IMR-90 (cell line): ENCODE measurements around the gene TTYH3. TPM values are rescaled to one million over a fixed set of nuclear protein-coding genes. Genes with fewer than 3 reads are reported as not detected.

ENCODE experiments used
- ATAC-seq: fragments of 200-7000 bp; cut with Tn5 transposase; 2 replicates; pipeline ENCODE4 v1.9.1; 2020; ENCODE audit warnings: low read depth, mild to moderate bottlenecking, moderate library complexity
- BruUV-seq: library from RNA; stranded (reverse); fragments of 400-500 nt; replicated peaks from 2 replicates; lab custom pipeline; 2021; lab: Mats Ljungman, UMichigan
- CTCF ChIA-PET: fragments of 300-600 bp; formaldehyde crosslinking; extraction: SDS; loops from one replicate; lab custom pipeline; 2021; ENCODE audit warnings: antibody characterized with exemption; lab: Yijun Ruan, JAX
- POLR2A ChIA-PET: fragments of 300-600 bp; sonication (Branson Sonifier 250); formaldehyde crosslinking; loops from one replicate; lab custom pipeline; 2022; ENCODE audit warnings: antibody characterized with exemption; ENCODE audit not compliant: unreplicated experiment; lab: Charles Lee
- DNase-seq: peaks from one replicate; pipeline ENCODE4 v3.0.0; 2013
- H2AFZ ChIP-seq: replicated peaks from 2 replicates; pipeline ENCODE3; 2013; ENCODE audit warnings: low read length, mild to moderate bottlenecking; ENCODE audit not compliant: poor library complexity
- H2AK5ac ChIP-seq: 2 replicates; pipeline ENCODE4 v1.6.1; 2013; ENCODE audit warnings: low read depth, low read length, inconsistent platforms
- H2AK9ac ChIP-seq: replicated peaks from 2 replicates; pipeline ENCODE3; 2013; ENCODE audit warnings: mild to moderate bottlenecking, low read depth, low read length, moderate library complexity; ENCODE audit not compliant: poor library complexity
- H2BK120ac ChIP-seq: 2 replicates; pipeline ENCODE4 v1.6.1; 2013; ENCODE audit warnings: low read depth, low read length, inconsistent platforms
- H2BK15ac ChIP-seq: 3 replicates; pipeline ENCODE4 v1.6.1; 2013; ENCODE audit warnings: low read depth, low read length, inconsistent platforms
- H2BK20ac ChIP-seq: 2 replicates; pipeline ENCODE4 v1.6.1; 2013; ENCODE audit warnings: low read depth, mild to moderate bottlenecking, inconsistent platforms, low read length, moderate library complexity
- H2BK5ac ChIP-seq: 2 replicates; pipeline ENCODE4 v1.6.1; 2013; ENCODE audit warnings: mild to moderate bottlenecking, low read depth, low read length, inconsistent platforms; ENCODE audit not compliant: poor library complexity, severe bottlenecking
- H3K14ac ChIP-seq: replicated peaks from 2 replicates; pipeline ENCODE4 v1.6.1; 2013; ENCODE audit warnings: low read depth, low read length, inconsistent platforms
- H3K18ac ChIP-seq: 2 replicates; pipeline ENCODE4 v1.6.1; 2013; ENCODE audit warnings: low read depth, low read length, control low read depth
- H3K23ac ChIP-seq: 2 replicates; pipeline ENCODE4 v1.6.1; 2013; ENCODE audit warnings: low read depth, low read length, inconsistent platforms
- H3K27ac ChIP-seq: 2 replicates; pipeline ENCODE4 v1.5.1; 2013; ENCODE audit warnings: mild to moderate bottlenecking, control low read depth, low read length; ENCODE audit not compliant: insufficient read depth
- H3K27me3 ChIP-seq: 2 replicates; pipeline ENCODE4 v1.6.1; 2013; ENCODE audit warnings: low read length; ENCODE audit not compliant: control insufficient read depth, insufficient read depth
- H3K36me3 ChIP-seq: 2 replicates; pipeline ENCODE4 v1.6.1; 2013; ENCODE audit warnings: low read length, mixed read lengths; ENCODE audit not compliant: control insufficient read depth, insufficient read depth
- H3K4ac ChIP-seq: 2 replicates; pipeline ENCODE4 v1.6.1; 2013; ENCODE audit warnings: low read depth, low read length, inconsistent platforms
- H3K4me1 ChIP-seq: 2 replicates; pipeline ENCODE4 v1.6.1; 2013; ENCODE audit warnings: low read length, mixed read lengths; ENCODE audit not compliant: control insufficient read depth, insufficient read depth
- H3K4me2 ChIP-seq: 2 replicates; pipeline ENCODE4 v1.6.1; 2013; ENCODE audit warnings: low read depth, mild to moderate bottlenecking, control low read depth, low read length, moderate library complexity
- H3K4me3 ChIP-seq: 2 replicates; pipeline ENCODE4 v1.5.1; 2013; ENCODE audit warnings: low read depth, mild to moderate bottlenecking, control low read depth, low read length, moderate library complexity; ENCODE audit not compliant: insufficient read depth
- H3K56ac ChIP-seq: 2 replicates; pipeline ENCODE4 v1.6.1; 2013; ENCODE audit warnings: low read length, inconsistent platforms; ENCODE audit not compliant: insufficient read depth; ENCODE audit errors: extremely low read depth
- H3K79me1 ChIP-seq, 2 experiments: 2 replicates each; pipeline ENCODE4 v1.6.1; 2013; ENCODE audit warnings: low read length in 2 of 2, inconsistent platforms in 1 of 2, low read depth in 1 of 2
- H3K9ac ChIP-seq: 2 replicates; pipeline ENCODE4 v1.6.1; 2013; ENCODE audit warnings: low read depth, low read length, control low read depth
- H3K9me1 ChIP-seq: 2 replicates; pipeline ENCODE4 v1.6.1; 2013; ENCODE audit warnings: low read length, inconsistent platforms; ENCODE audit not compliant: insufficient read depth
- H3K9me3 ChIP-seq: 2 replicates; pipeline ENCODE4 v1.6.1; 2013; ENCODE audit warnings: low read length; ENCODE audit not compliant: control insufficient read depth, insufficient read depth
- H4K20me1 ChIP-seq: 2 replicates; pipeline ENCODE4 v1.6.1; 2013; ENCODE audit warnings: low read length, inconsistent platforms; ENCODE audit not compliant: insufficient read depth
- H4K5ac ChIP-seq: 2 replicates; pipeline ENCODE4 v1.6.1; 2013; ENCODE audit warnings: mild to moderate bottlenecking, low read depth, low read length, control low read depth
- H4K8ac ChIP-seq, 2 experiments: 2 replicates each; pipeline ENCODE4 v1.6.1; 2013; ENCODE audit warnings: low read depth in 2 of 2, low read length in 2 of 2, control low read depth in 1 of 2, inconsistent platforms in 1 of 2
- H4K91ac ChIP-seq: 2 replicates; pipeline ENCODE4 v1.6.1; 2013; ENCODE audit warnings: low read depth, low read length, inconsistent platforms; ENCODE audit not compliant: insufficient read depth
- CEBPB ChIP-seq: IDR thresholded peaks from 2 replicates; pipeline ENCODE4 v1.6.1; 2012; ENCODE audit warnings: low read depth, low read length, improper control_type of control experiment
- FOS ChIP-seq: fragments of 150-350 bp; IDR thresholded peaks from 2 replicates; pipeline ENCODE4 v1.6.1; 2016; ENCODE audit warnings: low read depth, low read length
- MAZ ChIP-seq: IDR thresholded peaks from 2 replicates; pipeline ENCODE4 v1.6.1; 2012; ENCODE audit warnings: low read depth, mild to moderate bottlenecking, low read length, improper control_type of control experiment, moderate library complexity, borderline replicate concordance
- RAD21 ChIP-seq: IDR thresholded peaks from 2 replicates; pipeline ENCODE4 v1.6.1; 2012; ENCODE audit warnings: low read length, improper control_type of control experiment
- RCOR1 ChIP-seq: IDR thresholded peaks from 2 replicates; pipeline ENCODE4 v1.6.1; 2012; ENCODE audit warnings: mild to moderate bottlenecking, low read length, improper control_type of control experiment; ENCODE audit not compliant: insufficient replicate concordance
- WGBS, 2 experiments: methylation state at CpG; one replicate each; pipeline versions ENCODE4 v1.1.5 to v1.1.7; 2013; ENCODE audit warnings: missing lambda C conversion rate in 2 of 2; ENCODE audit not compliant: insufficient read length in 1 of 2; ENCODE audit errors: extremely low coverage in 2 of 2; 5-methylcytosine and 5-hydroxymethylcytosine counted together
- dilution Hi-C: fragments of 300-500 bp; cut with HindIII; formaldehyde crosslinking; loops from one replicate; pipeline ENCODE4 v1.14.3; 2018; ENCODE audit warnings: low sequenced_read_pairs; ENCODE audit not compliant: unreplicated experiment
- in situ Hi-C: fragments of 300-500 bp; cut with MboI; formaldehyde crosslinking; loops from 3 replicates; pipeline ENCODE4 v1.14.3; 2019; ENCODE audit warnings: low sequenced_read_pairs, inconsistent platforms, mixed read lengths
- intact Hi-C: fragments of 100-400 bp; cut with micrococcal nuclease; formaldehyde crosslinking; loops from 2 replicates; pipeline ENCODE4 v1.10.0; 2022
- polyA plus RNA-seq, 3 experiments: library from polyadenylated mRNA; depleted of rRNA; stranded (reverse); fragments of >200 nt; gene quantifications; 2 replicates each; pipeline ENCODE4 v1.2.3, GENCODE V29; 2012; ENCODE audit warnings: low replicate concordance in 1 of 3
- total RNA-seq: library from RNA; depleted of rRNA; stranded (reverse); fragments of >200 nt; gene quantifications from 2 replicates; pipeline ENCODE4 v1.2.3, GENCODE V29; 2012
- TF ChIP-seq, protein P1 (sequence below): fragments of 150-350 bp; IDR thresholded peaks from 2 replicates; pipeline ENCODE4 v1.6.1; 2017; ENCODE audit warnings: mild to moderate bottlenecking, antibody characterized with exemption, low read length, low read depth

The TTYH3 gene
- total and polyA plus RNA-seq, 2 of the 4 experiments (the other 2 are of a cell fraction): 5.6 to 82.6 TPM

GRCh38 chr7:2680256-2680655 lies 48.5 kb downstream of the TTYH3 start:
- H3K79me1 ChIP-seq: no peaks in the 10 kb centered on the region
- H3K27me3 ChIP-seq: peaks cover 3% of the 10 kb centered on the region; the same call in 1 of the 2 replicates
- H4K5ac ChIP-seq: no peak overlapping the region
- intact Hi-C loops (no loop called here), in situ Hi-C loops (loop anchor here (25.0 kb wide), 1 partner anchor 482 kb away; no protein-coding TSS in a partner anchor), dilution Hi-C loops (no loop called here)
- H3K4ac ChIP-seq: no peak overlapping the region
- H2AFZ ChIP-seq: no peak overlapping the region
- H2BK15ac ChIP-seq: no peak overlapping the region
- H3K9me3 ChIP-seq: peaks cover 4% of the 10 kb centered on the region
- POLR2A ChIA-PET: interaction anchor here (0.5 kb wide), 1 partner anchor 230 kb away, joined by 5 read pairs; no protein-coding TSS in a partner anchor
- TF ChIP-seq, protein P1, sequence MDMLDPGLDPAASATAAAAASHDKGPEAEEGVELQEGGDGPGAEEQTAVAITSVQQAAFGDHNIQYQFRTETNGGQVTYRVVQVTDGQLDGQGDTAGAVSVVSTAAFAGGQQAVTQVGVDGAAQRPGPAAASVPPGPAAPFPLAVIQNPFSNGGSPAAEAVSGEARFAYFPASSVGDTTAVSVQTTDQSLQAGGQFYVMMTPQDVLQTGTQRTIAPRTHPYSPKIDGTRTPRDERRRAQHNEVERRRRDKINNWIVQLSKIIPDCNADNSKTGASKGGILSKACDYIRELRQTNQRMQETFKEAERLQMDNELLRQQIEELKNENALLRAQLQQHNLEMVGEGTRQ: no peak
- TF ChIP-seq MAZ (no peak), FOS (no peak), RCOR1 (no peak), RAD21 (no peak), CEBPB (no peak)
- no peak overlapping the region for H2AK5ac ChIP-seq
- no peak overlapping the region for H3K4me3 ChIP-seq
- no peak overlapping the region for H3K4me2 ChIP-seq
- no peak overlapping the region for H3K14ac ChIP-seq
- H2AK9ac ChIP-seq: no peak overlapping the region
- no peak overlapping the region for H4K91ac ChIP-seq
- H2BK20ac ChIP-seq: no peak overlapping the region
- H2BK120ac ChIP-seq: no peak overlapping the region
- no peak overlapping the region for H3K23ac ChIP-seq
- H4K20me1 ChIP-seq: no peaks in the 10 kb centered on the region
- no TSS peak for BruUV-seq
- H3K9me1 ChIP-seq: no peaks in the 10 kb centered on the region
- H3K27ac ChIP-seq: no peak overlapping the region
- H3K56ac ChIP-seq: no peak overlapping the region
- no peaks in the 10 kb centered on the region for H3K4me1 ChIP-seq
- no CpG with 5 or more reads among the region's 13 CpGs for WGBS, 2 experiments
- no peak overlapping the region for H2BK5ac ChIP-seq
- CTCF ChIA-PET: interaction anchor here (0.5 to 1.5 kb wide), 3 partner anchors 9 to 1981 kb away, joined by 3 to 5 read pairs (median 3); no protein-coding TSS in a partner anchor
- no peak overlapping the region for H3K18ac ChIP-seq
- DNase-seq (no peak), ATAC-seq (no peak; the same call in 1 of the 2 replicates)
- no peak overlapping the region for H3K9ac ChIP-seq
- no peak overlapping the region for H4K8ac ChIP-seq
- H3K36me3 ChIP-seq: no peaks in the 10 kb centered on the region
